HG03103 (cell line): ENCODE results near the gene TSEN34.

Experiments
- ATAC-seq: cut with Tn5 transposase; IDR thresholded peaks from one replicate; pipeline ENCODE4 v1.9.1; 2021; ENCODE audit warnings: low read depth; ENCODE audit not compliant: unreplicated experiment

TSEN34 gene

DNA sequence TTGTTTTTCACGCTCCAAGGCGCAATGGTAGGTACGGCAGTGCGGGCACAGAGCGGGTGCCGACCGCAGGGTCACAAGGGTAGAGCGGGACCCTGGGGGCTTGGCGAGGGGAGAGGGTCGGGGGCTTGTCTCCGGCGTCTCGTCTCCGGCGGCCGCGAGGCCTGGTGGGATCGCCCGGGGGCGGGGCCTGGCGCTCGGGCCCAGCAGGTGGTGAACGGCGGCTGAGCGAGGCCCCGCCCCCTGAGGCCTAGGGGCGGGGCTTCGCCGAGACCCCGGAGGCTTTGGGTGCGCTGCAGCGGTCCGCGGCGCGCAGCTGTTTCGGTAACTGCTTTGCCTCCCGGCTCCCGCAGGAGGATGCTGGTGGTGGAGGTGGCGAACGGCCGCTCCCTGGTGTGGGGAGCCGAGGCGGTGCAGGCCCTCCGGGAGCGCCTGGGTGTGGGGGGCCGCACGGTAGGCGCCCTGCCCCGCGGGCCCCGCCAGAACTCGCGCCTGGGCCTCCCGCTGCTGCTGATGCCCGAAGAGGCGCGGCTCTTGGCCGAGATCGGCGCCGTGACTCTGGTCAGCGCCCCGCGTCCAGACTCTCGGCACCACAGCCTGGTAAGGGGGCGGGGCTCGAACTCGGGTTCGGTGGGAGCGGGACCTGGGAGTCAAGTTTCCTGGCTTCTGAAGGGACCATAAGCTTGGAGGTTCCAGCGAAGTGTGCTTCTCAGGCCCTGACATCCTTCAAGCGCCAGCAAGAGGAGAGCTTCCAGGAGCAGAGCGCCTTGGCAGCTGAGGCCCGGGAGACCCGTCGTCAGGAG is at the start of gene TSEN34:
TSS of gene TSEN34 (plus strand) at position 298 of the 800 bp plus-strand sequence. CDS start at position 355, 57 bp downstream.
- ATAC-seq = peak; percentile 17

DNA sequence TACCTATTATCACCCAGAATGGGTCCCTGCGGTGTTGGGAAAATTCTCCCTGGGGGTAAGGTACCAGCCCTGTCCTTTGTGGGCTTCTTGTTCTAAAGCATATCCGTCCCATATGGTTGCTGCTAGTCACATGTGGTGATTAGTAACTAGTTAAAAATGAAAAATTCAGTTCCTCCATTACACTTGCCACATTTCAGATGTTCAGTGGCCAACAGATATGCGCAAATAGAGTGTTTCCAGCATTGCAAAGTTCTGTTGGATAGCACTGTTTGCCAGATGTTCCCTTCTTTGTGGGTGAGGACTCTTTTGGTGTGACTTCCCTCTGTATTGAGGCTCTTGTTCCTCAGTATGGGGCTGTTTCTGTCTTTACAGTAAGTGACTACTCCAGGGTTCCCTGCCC is 49.8 kb upstream of the TSEN34 start:
- no peak for ATAC-seq

DNA sequence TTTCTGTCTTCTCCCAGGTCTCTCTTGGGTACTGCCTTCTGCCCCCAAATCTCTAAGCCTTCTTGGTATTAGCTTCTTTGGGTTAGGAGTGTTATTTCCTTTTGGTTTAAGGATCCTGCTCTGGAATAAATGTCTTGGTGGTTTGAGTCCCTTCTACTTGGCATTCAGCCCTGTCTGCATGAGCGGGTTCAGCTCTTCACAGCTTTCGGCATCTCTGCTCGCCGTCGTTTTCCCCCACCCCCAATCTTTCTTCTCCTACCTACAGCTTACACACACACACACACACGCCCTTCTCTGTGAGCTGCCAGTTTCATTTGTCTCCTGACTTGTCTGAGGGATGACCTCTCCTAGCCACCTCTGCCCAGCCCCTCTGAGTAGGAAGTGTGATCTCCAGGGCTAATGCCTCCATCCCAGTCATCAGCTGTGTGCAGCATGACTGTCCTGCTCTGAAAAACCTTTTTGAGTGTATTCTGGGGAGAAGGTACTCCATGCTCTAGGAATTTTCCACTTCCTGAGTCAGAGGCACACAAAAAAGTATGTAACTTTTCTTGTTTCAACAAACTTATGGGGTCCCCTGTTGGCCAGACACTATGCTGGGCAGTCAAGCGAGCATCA is 48.8 kb upstream of the TSEN34 start:
- ATAC-seq = no peak

DNA sequence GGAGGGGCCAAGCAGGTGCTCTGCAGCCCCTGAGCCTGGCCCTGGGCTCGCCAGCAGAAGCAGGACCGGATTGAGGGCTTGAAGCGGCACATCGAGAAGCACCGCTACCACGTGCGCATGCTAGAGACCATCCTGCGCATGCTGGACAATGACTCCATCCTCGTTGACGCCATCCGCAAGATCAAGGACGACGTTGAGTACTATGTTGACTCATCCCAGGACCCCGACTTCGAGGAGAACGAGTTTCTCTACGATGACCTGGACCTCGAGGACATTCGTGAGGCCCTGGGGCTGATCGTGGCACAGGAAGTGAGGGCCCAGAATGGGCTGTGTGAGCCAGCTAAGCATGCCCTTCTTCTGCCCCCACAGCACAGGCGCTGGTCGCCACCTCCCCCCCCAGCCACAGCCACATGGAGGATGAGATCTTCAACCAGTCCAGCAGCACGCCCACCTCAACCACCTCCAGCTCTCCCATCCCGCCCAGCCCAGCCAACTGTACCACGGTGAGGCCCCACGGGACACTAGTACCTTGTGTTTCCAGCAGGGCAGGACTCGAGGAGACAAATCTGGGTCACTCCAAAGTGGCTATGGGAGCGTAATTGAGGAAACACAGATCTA is 45.5 kb upstream of the TSEN34 start:
- no peak for ATAC-seq

DNA sequence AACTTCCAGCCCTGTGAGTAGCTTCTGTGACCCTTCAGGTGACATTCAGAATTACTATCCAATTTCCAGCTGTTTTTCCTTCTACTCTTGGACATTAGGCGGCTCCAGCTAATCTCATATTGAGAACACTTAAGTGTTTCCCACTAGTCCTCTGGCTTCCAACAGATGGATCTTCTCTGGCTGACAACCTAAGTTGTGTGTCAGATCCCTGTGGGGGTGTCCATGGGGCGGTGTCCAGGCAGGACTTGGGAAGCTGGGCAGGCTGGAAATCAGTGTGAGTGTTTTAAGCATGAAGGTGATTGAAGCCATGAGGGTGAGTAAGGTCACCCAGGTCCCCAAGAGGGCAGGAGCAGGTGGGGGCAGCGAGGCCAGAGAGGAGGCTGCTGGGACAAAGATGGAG is 43.4 kb upstream of the TSEN34 start:
- ATAC-seq = no peak

DNA sequence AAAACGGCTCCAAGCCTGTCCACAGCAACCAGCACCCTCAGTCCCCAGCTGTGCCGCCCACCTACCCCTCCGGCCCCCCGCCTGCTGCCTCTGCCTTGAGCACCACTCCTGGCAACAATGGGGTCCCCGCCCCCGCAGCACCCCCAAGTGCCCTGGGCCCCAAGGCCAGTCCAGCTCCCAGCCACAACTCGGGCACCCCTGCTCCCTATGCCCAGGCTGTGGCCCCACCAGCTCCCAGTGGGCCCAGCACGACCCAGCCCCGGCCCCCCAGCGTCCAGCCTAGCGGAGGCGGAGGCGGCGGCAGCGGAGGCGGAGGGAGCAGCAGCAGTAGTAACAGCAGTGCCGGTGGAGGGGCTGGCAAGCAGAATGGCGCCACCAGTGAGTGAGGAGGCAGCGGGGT is 43.0 kb upstream of the TSEN34 start:
- ATAC-seq = no peak

DNA sequence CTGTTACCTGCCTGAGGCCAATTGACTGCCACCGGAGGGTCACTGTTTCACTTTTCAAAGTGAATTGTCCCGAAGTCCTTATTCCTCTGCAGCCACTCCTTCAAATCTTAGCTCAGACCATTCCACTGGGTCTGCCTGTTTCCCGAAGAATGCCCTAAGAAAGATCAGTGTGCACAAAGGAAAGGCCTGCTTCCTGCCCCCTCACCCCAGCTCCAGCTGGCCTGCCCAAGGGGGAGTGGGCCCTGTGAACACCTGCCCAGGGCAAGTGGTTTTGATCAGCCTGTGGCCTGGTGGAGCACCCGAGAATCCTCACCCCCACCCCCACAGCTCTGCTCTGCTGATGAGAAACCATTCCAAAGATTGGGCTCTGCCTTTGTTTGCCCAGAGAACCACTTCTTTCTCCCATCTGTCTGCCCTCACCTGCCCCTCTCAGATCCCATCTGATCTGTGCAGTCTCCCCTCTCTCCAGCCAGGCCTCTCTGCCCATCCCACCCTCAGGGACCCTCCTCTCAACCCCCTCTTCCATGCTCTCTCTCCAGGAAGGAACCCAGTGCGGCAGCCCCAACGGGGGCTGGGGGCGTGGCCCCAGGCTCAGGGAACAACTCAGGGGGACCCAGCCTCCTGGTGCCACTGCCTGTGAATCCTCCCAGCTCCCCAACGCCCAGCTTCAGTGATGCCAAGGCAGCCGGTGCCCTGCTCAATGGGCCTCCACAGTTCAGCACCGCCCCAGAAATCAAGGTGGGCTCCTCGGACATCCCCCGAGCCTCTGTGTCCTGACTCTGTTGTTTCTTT is 41.9 kb upstream of the TSEN34 start:
- no peak for ATAC-seq

DNA sequence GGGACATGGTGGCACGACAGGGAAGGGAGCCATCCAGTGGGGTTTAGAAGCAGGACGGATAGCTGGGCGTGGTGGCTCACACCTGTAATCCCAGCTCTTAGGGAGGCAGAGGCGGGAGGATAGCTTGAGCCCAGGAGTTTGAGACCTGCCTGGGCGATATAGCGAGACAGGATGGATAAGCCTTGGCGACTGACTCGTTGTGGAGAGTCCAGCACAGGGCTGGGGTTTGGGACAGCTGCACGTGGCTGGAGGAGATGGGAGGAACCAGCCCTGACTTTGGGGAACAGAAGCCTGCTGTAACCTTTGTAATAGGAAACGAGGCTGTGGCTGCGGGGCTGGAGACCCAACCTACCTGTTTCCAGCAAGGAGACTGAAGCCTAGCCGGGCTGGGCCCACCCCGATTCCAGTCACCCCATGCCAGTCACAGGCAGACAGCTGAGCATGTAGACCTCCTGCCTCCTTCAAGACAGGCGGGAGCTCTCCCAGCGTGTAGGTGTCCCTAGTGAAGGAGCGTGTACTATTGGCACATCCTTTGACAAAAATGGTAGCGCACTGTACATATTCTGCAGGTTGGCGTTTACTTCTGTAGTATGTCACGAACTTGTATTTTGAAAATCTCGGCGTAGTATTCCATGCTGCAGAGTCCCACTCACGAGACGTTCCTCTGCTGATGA is 39.6 kb upstream of the TSEN34 start:
- ATAC-seq = no peak

DNA sequence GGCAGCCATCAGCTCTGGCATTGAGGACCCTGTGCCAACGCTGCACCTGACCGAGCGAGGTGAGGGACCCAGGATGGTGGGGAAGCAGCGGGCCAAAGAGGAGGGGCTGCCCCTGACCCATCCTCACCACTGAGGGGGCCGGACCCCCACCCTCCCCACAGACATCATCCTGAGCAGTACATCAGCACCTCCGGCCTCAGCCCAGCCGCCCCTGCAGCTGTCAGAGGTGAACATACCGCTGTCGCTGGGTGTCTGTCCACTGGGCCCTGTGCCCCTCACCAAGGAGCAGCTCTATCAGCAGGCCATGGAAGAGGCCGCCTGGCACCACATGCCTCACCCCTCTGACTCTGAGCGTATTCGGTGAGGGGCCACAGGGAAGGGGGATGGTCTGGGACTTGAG is 38.8 kb upstream of the TSEN34 start:
- no peak for ATAC-seq

DNA sequence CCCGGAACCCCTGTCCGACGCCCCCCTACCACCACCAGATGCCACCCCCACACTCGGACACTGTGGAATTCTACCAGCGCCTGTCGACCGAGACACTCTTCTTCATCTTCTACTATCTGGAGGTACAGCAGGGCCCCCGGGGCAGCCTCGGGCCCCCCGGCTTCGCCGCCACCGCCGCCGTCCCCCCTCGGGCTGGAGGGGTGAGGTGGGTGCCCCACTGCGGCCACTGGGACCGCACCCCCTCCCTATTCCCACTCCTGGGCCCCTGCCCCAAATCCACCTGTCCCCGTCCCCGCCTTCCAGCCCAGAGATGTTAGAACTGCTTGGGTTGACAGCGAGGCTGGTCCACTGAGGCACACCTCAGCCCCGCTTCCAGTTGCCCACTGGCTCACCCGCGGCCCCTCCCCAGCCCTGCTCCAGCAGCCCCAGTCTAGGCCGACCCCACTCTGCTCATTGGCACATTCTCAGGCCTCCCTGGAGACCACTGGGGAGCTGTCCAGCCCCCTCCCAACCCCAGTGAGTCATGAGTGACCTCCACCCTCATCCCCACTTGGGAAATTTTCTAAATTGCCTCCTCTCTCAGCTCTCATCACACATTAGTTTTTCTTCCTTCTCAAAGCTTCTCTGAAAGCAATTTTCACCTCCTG is 38.1 kb upstream of the TSEN34 start:
- no peak for ATAC-seq

DNA sequence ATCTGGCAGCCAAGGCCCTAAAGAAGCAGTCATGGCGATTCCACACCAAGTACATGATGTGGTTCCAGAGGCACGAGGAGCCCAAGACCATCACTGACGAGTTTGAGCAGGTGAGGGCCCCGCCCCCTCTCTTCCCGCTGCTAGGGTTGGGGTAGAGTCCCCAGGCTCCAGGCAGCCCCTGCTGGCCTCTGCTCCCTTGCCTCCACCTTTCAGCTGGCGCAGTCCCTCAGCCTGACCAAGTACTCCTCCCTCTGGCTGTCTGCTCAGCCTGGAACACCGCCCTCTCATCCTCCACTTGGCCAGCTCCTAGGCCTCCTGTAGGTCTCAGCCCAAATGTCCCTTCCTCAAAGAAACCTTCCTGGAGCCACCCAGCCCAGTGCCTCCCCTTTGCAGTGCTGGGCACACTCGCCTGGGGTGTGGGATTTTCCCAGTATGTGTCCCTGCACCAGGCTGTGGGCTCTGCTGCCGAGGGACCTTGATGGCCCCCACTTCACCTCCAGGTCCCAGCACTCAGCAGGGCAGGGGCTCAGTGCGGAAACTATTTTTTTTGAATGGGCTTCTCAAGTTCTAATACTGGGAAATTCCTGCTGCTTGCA is 37.3 kb upstream of the TSEN34 start:
- ATAC-seq = no peak

DNA sequence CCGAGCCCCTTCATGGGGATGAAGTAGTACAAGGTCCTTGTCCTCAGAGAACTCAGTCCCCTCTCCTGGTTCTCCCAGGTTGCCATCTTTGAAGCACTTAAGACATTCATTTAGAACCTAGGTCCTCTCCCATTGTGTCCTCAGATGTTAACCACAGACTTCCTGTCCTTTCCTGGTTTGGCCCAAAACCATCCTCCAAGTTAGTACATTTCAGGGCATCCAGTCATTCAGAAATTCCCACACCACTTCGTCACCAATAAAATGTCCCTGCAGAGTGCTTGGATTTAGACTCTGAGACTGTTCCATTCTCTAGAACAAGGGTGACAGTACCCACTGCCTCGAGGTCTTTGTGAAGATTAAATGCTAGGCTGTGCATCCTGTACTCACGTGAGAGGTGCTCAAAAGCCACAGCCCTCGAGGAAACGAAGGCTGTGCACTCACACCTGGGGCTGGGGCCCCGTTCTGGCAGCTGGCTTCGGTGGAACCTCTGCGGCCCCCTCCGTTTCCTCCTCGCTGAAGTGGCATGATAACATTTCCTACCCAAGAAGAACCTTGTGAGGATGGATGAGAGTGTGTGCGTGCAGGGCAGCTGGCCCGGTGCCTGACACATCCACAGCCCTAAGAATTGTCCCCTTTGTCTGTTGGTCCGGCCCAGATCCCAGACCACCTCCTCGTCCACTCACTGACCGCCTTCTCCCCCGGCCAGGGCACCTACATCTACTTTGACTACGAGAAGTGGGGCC is 36.3 kb upstream of the TSEN34 start:
- ATAC-seq = no peak

DNA sequence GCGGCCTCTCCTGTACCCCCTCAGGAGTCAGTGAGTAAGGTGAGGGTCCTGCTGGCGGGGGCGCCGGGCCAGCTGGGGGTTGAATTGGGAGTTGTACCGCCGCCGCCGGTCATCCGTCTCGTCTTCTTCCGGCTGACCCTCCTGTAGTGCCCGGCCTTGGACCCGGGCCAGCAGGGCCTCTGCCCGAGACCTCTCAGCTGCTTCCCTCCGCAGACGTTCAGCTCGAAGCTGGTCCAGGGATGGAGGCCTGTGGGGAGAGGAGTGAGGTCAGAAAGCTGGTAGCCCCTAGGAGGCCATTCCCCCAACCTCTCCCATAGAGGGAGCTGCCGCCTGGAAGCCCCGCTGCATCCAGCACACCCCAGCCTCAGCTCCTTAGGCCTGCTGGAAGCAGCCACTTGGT is 35.4 kb upstream of the TSEN34 start:
- ATAC-seq = no peak

DNA sequence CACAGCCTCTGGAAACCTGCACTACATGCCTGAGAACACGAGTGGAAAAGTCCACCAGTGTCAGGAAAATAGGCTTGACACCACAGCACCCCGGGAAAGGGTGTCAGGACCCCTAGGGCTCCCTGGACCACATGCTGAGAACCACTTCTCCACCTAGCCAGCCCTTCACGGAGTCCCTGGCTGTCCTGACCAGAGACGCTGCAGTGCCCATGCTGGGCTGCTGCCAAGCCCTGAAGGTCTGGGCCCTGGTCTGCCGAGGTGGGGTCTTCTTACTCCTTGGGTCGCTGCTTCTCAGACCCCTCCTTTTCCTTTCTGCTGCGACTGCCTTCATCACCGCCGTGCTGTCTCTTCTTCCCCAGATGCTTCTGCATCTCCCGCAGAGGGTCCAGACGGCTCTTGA is 34.6 kb upstream of the TSEN34 start:
- no peak for ATAC-seq

DNA sequence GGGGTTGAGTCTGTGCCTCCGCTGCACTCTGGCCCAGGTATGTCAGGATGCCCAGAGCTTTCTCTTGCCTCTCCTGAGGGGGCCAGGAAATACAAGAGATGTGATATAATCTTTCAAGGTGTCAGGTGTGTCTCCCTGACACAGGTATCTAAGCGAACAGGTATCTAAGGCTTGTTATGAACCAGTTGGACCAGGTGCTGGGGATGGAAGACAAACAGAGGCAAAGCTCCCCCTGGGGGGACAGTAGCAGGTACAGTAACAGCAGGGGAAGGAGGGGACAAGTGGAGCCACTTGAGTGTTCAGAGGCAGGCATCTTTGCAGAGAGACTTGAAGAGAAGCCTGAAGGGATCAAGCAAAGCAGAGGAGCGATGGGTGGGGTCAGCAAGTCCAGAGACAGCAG is 34.2 kb upstream of the TSEN34 start:
- no peak for ATAC-seq

DNA sequence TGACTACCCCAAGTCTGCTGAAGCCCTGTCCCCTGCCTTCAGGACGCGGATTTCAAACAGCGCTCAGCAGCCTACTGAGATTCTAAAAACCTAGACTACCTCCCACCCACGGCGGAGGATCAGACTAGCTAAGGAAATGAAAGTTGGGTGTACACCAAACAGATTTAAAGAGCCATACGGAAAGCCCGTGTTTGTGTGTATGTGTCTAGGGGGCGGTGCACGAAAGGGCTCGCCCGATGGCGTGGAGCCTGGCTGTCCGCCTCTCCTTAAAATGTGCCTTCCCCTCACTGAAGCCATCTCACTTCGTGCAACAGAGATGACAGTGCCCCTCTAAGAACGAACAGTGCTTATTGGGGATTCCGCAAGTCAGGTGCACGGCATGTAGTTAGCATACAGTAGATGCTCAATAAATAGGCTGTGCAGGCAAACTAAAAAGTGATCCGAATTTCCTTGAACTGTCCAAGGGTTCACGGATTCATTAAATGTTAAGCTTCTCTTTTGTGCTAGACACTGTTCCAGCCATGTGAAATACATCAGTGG is 32.2 kb upstream of the TSEN34 start:
- no peak for ATAC-seq

DNA sequence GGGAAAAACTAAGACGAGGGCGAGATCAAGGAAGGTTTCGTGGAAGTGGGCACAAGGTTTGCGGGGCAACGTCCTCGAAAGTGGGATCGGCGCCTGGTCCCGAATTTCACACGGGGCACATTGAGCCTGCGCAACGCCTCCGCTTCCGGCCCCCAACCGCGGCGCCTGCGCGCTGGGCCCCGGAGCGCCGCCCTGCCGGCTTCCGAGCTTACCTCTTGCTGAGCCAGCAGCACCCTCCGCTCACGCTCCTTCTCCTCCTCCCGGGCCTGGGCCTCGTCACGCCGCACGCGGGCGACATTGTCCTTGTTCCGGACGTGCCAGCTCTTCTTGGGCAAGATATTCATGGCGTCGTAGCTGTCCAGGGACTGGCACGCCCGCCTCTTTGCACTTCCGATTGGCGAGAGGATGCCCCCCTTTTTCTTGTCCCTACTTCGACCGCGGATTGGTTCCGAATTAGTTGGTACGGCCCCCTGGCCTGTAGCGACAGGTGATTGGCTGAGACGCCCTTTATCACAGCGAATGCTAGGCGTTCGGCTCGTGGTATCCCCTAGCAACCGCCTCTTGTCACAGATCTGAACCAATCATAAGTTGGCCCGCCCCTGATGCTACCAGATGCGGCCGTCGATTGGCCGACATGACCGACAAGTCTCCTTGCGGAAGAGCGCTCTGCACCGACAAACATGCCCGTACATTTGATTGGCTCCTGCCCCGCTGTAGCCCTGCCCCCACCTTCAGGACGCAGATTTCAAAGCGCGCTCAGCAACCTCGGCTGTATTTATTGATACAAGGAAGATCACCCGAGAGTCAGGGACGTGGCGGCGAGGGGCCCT is 31.5 kb upstream of the TSEN34 start, which contains the start of gene LENG1:
TSS of gene LENG1 (minus strand) at position 370 of the 830 bp plus-strand sequence. CDS start at position 344, 26 bp downstream.
- peak; percentile 88 for ATAC-seq
